Measurements from ENCODE around the gene GVQW3.
A peak's percentile ranks its signal among the peaks of the same experiment; 100 is the strongest.

The GVQW3 gene

DNA sequence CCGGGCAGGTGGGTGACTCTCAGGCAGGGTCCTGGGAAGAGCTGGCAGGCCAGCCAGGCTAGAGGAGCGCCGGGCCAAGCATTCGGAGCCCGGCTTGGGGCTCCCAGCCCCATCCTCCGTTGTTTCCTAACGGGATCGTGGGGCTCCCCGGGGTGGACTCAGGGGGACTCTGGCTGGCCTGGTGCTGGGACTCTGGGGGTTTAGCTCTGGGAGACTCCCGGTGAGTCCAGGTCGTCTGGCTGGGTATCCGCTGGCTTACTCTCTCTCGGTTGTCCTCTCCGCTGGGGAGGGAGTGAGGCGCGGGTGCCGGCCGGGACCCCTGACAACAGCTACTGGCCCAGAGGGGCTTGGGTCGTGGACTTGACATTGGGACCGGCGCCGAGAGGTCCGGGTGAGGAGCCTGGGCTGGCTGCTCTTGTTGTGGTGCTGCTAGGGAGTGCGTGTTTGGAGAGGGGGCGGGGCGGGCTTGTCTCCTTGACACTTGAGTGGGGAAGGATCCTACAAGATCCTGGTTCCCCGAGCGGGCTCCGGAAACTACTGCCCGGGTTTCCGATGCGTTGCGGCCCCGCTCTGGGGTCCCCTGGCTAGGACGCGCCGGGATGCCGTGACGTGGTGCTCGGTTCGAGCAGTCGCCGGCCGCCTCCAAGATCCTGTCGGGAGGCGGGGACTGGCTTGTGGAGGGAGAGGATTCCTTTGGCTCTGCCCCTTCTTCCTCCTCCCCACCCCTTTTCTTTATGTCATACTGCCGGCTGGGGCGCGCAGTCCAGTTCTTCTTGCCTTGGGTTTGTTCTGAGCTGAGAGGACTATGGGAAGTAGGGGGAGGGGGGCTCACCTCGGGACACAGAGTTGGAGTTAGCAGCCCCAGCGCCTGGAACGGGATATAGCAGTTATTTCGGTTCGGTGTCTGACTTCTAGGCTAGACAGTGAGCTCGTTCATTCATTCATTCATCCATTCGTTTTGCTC is 64.3 kb downstream of the GVQW3 start:
- peak overlapping the region; percentile 66 to 97 (median 94) for H3K27ac ChIP-seq
- peaks cover 16 to 29% (median 25%) of the 10 kb centered on the region in 10 experiments for H3K4me1 ChIP-seq
- H3K36me3 ChIP-seq, result peaks cover 34 to 61% (median 45%) of the 10 kb centered on the region in 11 experiments
- peak overlapping the region; percentile 60 to 96 (median 88) for H3K4me2 ChIP-seq
- peaks cover 0 to 21% (median 10%) of the 10 kb centered on the region in 11 experiments; a peak in 10 of 22 replicates for H4K20me1 ChIP-seq
- TF ChIP-seq Cebpa-rat (IDR thresholded peaks at IDR 0.05), result no peak
- H3K4me3 ChIP-seq, result peak overlapping the region; percentile 86 to 100 (median 97)
- no peaks in the 10 kb centered on the region for H3K27me3 ChIP-seq
- H3K9me3 ChIP-seq (replicated peaks in 1 of 11), result no peaks in the 10 kb centered on the region
- peak overlapping the region; percentile 84 to 97 (median 94) for H3K9ac ChIP-seq

DNA sequence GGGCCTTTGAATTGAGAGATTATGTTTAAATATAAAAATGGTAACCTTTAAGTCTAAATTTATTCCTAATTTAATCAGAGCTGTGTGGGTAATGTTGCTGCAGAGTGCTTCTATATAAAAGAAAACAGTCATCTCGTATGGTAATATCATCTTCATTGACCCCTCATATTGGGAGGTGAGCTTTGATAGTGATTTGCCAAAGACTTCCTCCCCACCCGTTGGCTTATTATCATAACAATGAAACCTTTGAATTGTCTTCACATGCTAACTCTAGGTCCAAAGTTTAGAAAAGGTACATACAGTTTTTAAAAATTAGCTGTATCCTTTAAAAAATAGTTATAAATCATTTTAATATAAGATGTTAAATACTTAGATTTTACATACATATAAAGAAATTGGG is 67.4 kb downstream of the GVQW3 start:
- TF ChIP-seq Cebpa-rat (IDR thresholded peaks at IDR 0.05), result no peak
- peaks cover 9 to 16% (median 13%) of the 10 kb centered on the region in 10 experiments for H3K4me1 ChIP-seq
- H3K9ac ChIP-seq, result no peak overlapping the region
- no peak overlapping the region for H3K27ac ChIP-seq
- no peak overlapping the region for H3K4me2 ChIP-seq
- no peak overlapping the region for H3K4me3 ChIP-seq
- H3K9me3 ChIP-seq (replicated peaks in 1 of 11), result no peaks in the 10 kb centered on the region
- peaks cover 0 to 22% (median 10%) of the 10 kb centered on the region in 11 experiments; a peak in 10 of 22 replicates for H4K20me1 ChIP-seq
- peaks cover 55 to 70% (median 65%) of the 10 kb centered on the region in 11 experiments for H3K36me3 ChIP-seq
- H3K27me3 ChIP-seq, result no peaks in the 10 kb centered on the region

DNA sequence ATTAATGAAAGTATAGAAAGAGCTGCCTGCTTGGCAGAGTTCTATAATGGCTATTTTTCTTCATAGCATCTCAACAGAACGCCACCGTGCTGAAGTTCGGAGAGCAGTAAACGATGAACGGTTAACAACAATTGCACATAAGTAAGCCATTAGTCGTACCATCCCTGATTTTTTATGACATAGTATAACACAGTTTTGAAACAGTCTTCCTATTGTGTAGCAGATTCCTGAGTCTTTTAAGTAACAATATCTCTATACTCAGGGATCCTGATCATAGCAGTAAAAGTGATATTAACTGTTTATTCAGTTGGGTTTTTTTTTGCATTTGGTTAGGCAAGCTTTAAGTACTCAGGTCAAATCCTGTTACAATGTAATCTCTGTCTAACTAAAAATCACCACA is 72.1 kb downstream of the GVQW3 start:
- Histone ChIP-seq H3K27me3 (no peaks in the 10 kb centered on the region), H3K36me3 (peaks cover 61 to 100% (median 91%) of the 10 kb centered on the region in 11 experiments), H3K4me3 (no peak overlapping the region), H3K9ac (no peak overlapping the region), H3K4me2 (no peak overlapping the region), H3K27ac (no peak overlapping the region), H3K9me3 (replicated peaks in 1 of 11) (no peaks in the 10 kb centered on the region), H3K4me1 (no peaks in the 10 kb centered on the region), H4K20me1 (peaks cover 0 to 6% (median 0%) of the 10 kb centered on the region in 11 experiments; a peak in 1 of 22 replicates)
- TF ChIP-seq Cebpa-rat (IDR thresholded peaks at IDR 0.05), result no peak

DNA sequence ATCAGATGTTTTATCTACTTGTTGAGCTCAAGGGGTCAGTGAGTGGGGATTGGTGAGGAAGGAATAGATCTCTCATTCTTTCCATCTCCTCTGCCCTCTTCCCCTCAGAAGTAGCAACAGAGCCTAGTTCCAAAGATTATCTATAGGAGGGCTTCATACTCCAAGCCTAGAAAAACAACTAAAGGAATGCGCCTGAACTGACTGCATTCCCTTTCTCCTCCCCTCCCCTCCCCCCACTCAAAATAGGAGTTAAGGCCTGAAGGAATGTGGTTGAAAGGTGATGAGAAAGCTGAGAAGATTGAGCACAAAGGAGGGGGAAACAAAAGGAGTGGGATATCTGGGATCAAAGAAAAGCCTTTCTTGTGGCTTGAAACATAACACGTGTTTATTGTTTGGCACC is 74.2 kb downstream of the GVQW3 start:
- Histone ChIP-seq H3K27me3 (no peaks in the 10 kb centered on the region), H3K4me3 (no peak overlapping the region), H3K27ac (no peak overlapping the region), H3K4me2 (no peak overlapping the region), H3K9ac (no peak overlapping the region), H3K9me3 (replicated peaks in 1 of 11) (no peaks in the 10 kb centered on the region), H3K36me3 (peaks cover 59 to 100% (median 90%) of the 10 kb centered on the region in 11 experiments), H3K4me1 (no peaks in the 10 kb centered on the region; a peak in 1 of 20 replicates), H4K20me1 (peaks cover 0 to 6% (median 0%) of the 10 kb centered on the region in 11 experiments; a peak in 1 of 22 replicates)
- TF ChIP-seq Cebpa-rat (IDR thresholded peaks at IDR 0.05), result no peak

DNA sequence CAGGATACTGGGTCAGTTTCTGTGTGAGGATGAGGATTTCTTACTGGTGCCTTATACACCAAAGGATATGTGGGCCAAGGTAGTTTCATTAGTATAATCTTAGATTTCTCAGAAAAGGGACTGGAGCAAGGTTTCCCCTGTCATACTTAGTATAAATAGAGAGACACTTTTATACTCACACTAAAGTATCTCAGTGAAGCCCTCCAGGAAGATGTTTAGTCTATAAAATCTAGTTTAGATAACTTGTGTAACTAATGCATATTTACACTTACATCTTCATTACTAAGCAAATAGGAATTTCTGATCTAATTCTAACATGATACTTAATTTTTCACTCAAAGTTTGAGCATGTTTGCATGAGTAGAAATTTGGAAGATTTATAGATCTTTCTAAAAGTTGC is 74.8 kb downstream of the GVQW3 start:
- no peak overlapping the region for H3K9ac ChIP-seq
- H4K20me1 ChIP-seq, result peaks cover 0 to 4% (median 0%) of the 10 kb centered on the region in 11 experiments; a peak in 2 of 22 replicates
- no peak overlapping the region for H3K4me2 ChIP-seq
- H3K4me1 ChIP-seq, result peaks cover 0 to 6% (median 5%) of the 10 kb centered on the region in 10 experiments; a peak in 10 of 20 replicates
- no peak overlapping the region for H3K27ac ChIP-seq
- TF ChIP-seq Cebpa-rat (IDR thresholded peaks at IDR 0.05), result no peak
- H3K36me3 ChIP-seq, result peaks cover 59 to 100% (median 90%) of the 10 kb centered on the region in 11 experiments
- no peak overlapping the region for H3K4me3 ChIP-seq
- H3K27me3 ChIP-seq, result no peaks in the 10 kb centered on the region
- H3K9me3 ChIP-seq (replicated peaks in 1 of 11), result no peaks in the 10 kb centered on the region

DNA sequence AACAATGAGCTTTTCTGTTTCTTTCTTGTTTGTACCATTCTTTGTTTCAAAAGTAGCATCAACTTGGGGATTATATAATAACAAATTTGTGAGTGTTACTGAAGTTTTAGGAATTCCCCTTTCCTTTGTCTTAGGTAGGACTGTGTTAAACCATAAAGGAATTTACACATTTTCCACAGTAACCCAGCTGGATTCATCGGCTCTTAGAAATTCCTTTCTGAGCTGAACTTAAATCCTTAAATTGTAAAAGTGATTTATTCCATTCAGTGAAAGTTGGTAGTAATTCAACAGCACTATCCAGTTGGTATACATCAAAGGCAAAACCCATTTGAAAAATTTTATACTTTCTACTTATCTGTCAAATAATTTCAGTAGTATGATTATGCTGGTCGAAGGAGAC is 75.4 kb downstream of the GVQW3 start:
- peaks cover 59 to 100% (median 90%) of the 10 kb centered on the region in 11 experiments for H3K36me3 ChIP-seq
- H3K9ac ChIP-seq, result no peak overlapping the region
- H3K4me1 ChIP-seq, result peaks cover 0 to 8% (median 5%) of the 10 kb centered on the region in 10 experiments; a peak in 10 of 20 replicates
- H3K4me2 ChIP-seq, result no peak overlapping the region
- H4K20me1 ChIP-seq, result peaks cover 0 to 4% (median 0%) of the 10 kb centered on the region in 11 experiments; a peak in 2 of 22 replicates
- no peaks in the 10 kb centered on the region for H3K27me3 ChIP-seq
- no peak for TF ChIP-seq Cebpa-rat (IDR thresholded peaks at IDR 0.05)
- H3K9me3 ChIP-seq (replicated peaks in 1 of 11), result no peaks in the 10 kb centered on the region
- H3K27ac ChIP-seq, result no peak overlapping the region
- H3K4me3 ChIP-seq, result no peak overlapping the region
